HG02623 (cell line): ENCODE results near the gene GPR3.
A peak's percentile ranks its signal among the peaks of the same experiment; 100 is the strongest.

Experiments
- ATAC-seq: cut with Tn5 transposase; IDR thresholded peaks from one replicate; pipeline ENCODE4 v1.9.1; 2021; ENCODE audit warnings: moderate library complexity; ENCODE audit not compliant: unreplicated experiment

GPR3 gene

GRCh38 chr1:27392096-27392777 lies at the start of gene GPR3:
TSS of gene GPR3 (plus strand) at chr1:27392622. CDS start at chr1:27393799, 1,177 bp downstream.
- peak; percentile 63 for ATAC-seq

GRCh38 chr1:27342778-27343638 lies 49.4 kb upstream of the GPR3 start:
- ATAC-seq = no peak

- no peak for ATAC-seq
Observed at GRCh38 chr1:27343639-27344025, 48.8 kb upstream of the GPR3 start.

GRCh38 chr1:27345272-27345671 lies 47.1 kb upstream of the GPR3 start:
- no peak for ATAC-seq

- no peak for ATAC-seq
Observed at GRCh38 chr1:27346357-27346756, 46.1 kb upstream of the GPR3 start.

GRCh38 chr1:27346991-27347624 lies 45.3 kb upstream of the GPR3 start:
- ATAC-seq = no peak

- no peak for ATAC-seq
Observed at GRCh38 chr1:27348861-27349783, 43.3 kb upstream of the GPR3 start.

GRCh38 chr1:27349784-27350662 lies 42.4 kb upstream of the GPR3 start:
- no peak for ATAC-seq

GRCh38 chr1:27350663-27351540 lies 41.5 kb upstream of the GPR3 start:
- no peak for ATAC-seq

- ATAC-seq = no peak
Observed at GRCh38 chr1:27351541-27352107, 40.8 kb upstream of the GPR3 start.

- ATAC-seq = no peak
Observed at GRCh38 chr1:27353166-27353565, 39.3 kb upstream of the GPR3 start.

- ATAC-seq = no peak
Observed at GRCh38 chr1:27353629-27354028, 38.8 kb upstream of the GPR3 start.

GRCh38 chr1:27355683-27356082 lies 36.7 kb upstream of the GPR3 start:
- no peak for ATAC-seq

GRCh38 chr1:27356277-27356618 lies 36.2 kb upstream of the GPR3 start:
- ATAC-seq = no peak

- ATAC-seq = no peak
Observed at GRCh38 chr1:27356619-27357280, 35.7 kb upstream of the GPR3 start.

GRCh38 chr1:27357281-27358037 lies 35.0 kb upstream of the GPR3 start:
- ATAC-seq = no peak
